DND-41 (cell line): ENCODE measurements around the gene MEP1A.

Source experiments
- CTCF ChIP-seq: IDR thresholded peaks from 2 replicates; pipeline ENCODE4 v1.5.1; 2012; ENCODE audit warnings: borderline replicate concordance, low read length, moderate library complexity, mild to moderate bottlenecking; ENCODE audit not compliant: poor library complexity, severe bottlenecking; ENCODE audit errors: extremely low read depth
- EZH2 ChIP-seq: IDR thresholded peaks from 3 replicates; pipeline ENCODE4 v1.6.1; 2012; ENCODE audit warnings: borderline replicate concordance, low read depth, mild to moderate bottlenecking, moderate library complexity, low read length, inconsistent platforms; ENCODE audit not compliant: severe bottlenecking

- TF ChIP-seq CTCF (no peak), EZH2 (no peak)
Observed at GRCh38 chr6:46763466-46763865, 29.7 kb upstream of the MEP1A start.
